HG03378 (cell line): ENCODE results near the gene DNAAF2.
"Not testable (repeated sequence)": the region's sequence is repeated elsewhere in the genome, so short reads cannot be mapped to it uniquely, and the experiment has no call there.

ENCODE experiments used
- ATAC-seq: cut with Tn5 transposase; IDR thresholded peaks from one replicate; pipeline ENCODE4 v1.9.1; 2021; ENCODE audit warnings: mild to moderate bottlenecking, moderate library complexity; ENCODE audit not compliant: unreplicated experiment

Gene DNAAF2

GRCh38 chr14:49621114-49621881, 13.7 kb downstream of the DNAAF2 start:
- no peak for ATAC-seq

GRCh38 chr14:49620182-49621113, 14.6 kb downstream of the DNAAF2 start, which contains the start of the genes MGAT2 and RPL36AL:
MGAT2 (plus strand) TSS chr14:49620799; CDS start chr14:49621269, 470 bp downstream.
RPL36AL (minus strand) TSS chr14:49620626; CDS start chr14:49619104, 1,522 bp downstream.
- ATAC-seq = peak; percentile 90

- no peak for ATAC-seq
Measured at GRCh38 chr14:49619730-49620129, 15.3 kb downstream of the DNAAF2 start.

- not testable (repeated sequence) for ATAC-seq
Measured at GRCh38 chr14:49619273-49619672, 15.8 kb downstream of the DNAAF2 start.

GRCh38 chr14:49617852-49618519, 17.1 kb downstream of the DNAAF2 start:
- no peak for ATAC-seq

- ATAC-seq = no peak
Measured at GRCh38 chr14:49615776-49616175, 19.3 kb downstream of the DNAAF2 start.

- ATAC-seq = no peak
Measured at GRCh38 chr14:49614196-49614595, 20.8 kb downstream of the DNAAF2 start.

- ATAC-seq = no peak
Measured at GRCh38 chr14:49612671-49613070, 22.4 kb downstream of the DNAAF2 start.

- no peak for ATAC-seq
Measured at GRCh38 chr14:49612251-49612650, 22.8 kb downstream of the DNAAF2 start.

- no peak for ATAC-seq
Measured at GRCh38 chr14:49607583-49607982, 27.5 kb downstream of the DNAAF2 start.

- ATAC-seq = peak; percentile 42
Measured at GRCh38 chr14:49598485-49599300, 36.4 kb downstream of the DNAAF2 start, which contains the start of gene LRR1. LRR1 (plus strand) TSS chr14:49598940; CDS start chr14:49599021, 81 bp downstream.

- no peak for ATAC-seq
Measured at GRCh38 chr14:49598189-49598484, 36.9 kb downstream of the DNAAF2 start.

- ATAC-seq = peak; percentile 31
Measured at GRCh38 chr14:49594347-49595091, 40.5 kb downstream of the DNAAF2 start.

GRCh38 chr14:49593016-49593415, 42.0 kb downstream of the DNAAF2 start:
- no peak for ATAC-seq

- ATAC-seq = no peak
Measured at GRCh38 chr14:49589387-49589786, 45.7 kb downstream of the DNAAF2 start.

GRCh38 chr14:49586673-49587460, 48.2 kb downstream of the DNAAF2 start:
- ATAC-seq = peak; percentile 41

GRCh38 chr14:49585803-49586672, 49.0 kb downstream of the DNAAF2 start, which contains the start of gene RPS29:
RPS29 (minus strand) TSS chr14:49586380; CDS start chr14:49586346, 34 bp downstream.
- peak; percentile 92 for ATAC-seq
